Adrenal gland (tissue), 5 donors: ENCODE data around the gene CMTM5.

Experiments
- POLR2A ChIP-seq, 2 donors: fragments of 450-650 bp; IDR thresholded peaks; one replicate each; pipeline ENCODE4 v1.6.1; 2017; ENCODE audit warnings: antibody characterized with exemption in 2 of 2, mild to moderate bottlenecking in 2 of 2, moderate library complexity in 1 of 2
- TF ChIP-seq, protein P1 (sequence below), 6 experiments: fragments of 450-650 bp in 4 of 6; fragments of 200-600 bp in 2 of 6; sonication (generic) in 1 of 6; IDR thresholded peaks; 1 replicate in 5 of 6; 2 replicates in 1 of 6; pipeline versions ENCODE4 v1.5.1 to v1.8.0; 2016 to 2021; ENCODE audit warnings: antibody characterized with exemption in 6 of 6, mild to moderate bottlenecking in 2 of 6, moderate library complexity in 1 of 6
- donor health status: DM: no; HTN: no; CAD: no.

- TF ChIP-seq POLR2A (IDR thresholded peaks at IDR 0.05) = no peak
- TF ChIP-seq, protein P1, sequence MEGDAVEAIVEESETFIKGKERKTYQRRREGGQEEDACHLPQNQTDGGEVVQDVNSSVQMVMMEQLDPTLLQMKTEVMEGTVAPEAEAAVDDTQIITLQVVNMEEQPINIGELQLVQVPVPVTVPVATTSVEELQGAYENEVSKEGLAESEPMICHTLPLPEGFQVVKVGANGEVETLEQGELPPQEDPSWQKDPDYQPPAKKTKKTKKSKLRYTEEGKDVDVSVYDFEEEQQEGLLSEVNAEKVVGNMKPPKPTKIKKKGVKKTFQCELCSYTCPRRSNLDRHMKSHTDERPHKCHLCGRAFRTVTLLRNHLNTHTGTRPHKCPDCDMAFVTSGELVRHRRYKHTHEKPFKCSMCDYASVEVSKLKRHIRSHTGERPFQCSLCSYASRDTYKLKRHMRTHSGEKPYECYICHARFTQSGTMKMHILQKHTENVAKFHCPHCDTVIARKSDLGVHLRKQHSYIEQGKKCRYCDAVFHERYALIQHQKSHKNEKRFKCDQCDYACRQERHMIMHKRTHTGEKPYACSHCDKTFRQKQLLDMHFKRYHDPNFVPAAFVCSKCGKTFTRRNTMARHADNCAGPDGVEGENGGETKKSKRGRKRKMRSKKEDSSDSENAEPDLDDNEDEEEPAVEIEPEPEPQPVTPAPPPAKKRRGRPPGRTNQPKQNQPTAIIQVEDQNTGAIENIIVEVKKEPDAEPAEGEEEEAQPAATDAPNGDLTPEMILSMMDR (IDR thresholded peaks at IDR 0.05) = no peak
These were observed 29.2 kb upstream of the CMTM5 start for GRCh38 chr14:23347406-23348296.
